SKM-1 treated with dmso at 0.1 percent for 144 hours (cell line): ENCODE results near the gene NISCH.

Experiments
- DNase-seq: peaks from one replicate; lab custom pipeline; 2025; ENCODE audit not compliant: unreplicated experiment; lab: John Stamatoyannopoulos, UW

NISCH gene

GRCh38 chr3:52435246-52436101 lies 19.9 kb upstream of the NISCH start:
- no peak for DNase-seq

DNA sequence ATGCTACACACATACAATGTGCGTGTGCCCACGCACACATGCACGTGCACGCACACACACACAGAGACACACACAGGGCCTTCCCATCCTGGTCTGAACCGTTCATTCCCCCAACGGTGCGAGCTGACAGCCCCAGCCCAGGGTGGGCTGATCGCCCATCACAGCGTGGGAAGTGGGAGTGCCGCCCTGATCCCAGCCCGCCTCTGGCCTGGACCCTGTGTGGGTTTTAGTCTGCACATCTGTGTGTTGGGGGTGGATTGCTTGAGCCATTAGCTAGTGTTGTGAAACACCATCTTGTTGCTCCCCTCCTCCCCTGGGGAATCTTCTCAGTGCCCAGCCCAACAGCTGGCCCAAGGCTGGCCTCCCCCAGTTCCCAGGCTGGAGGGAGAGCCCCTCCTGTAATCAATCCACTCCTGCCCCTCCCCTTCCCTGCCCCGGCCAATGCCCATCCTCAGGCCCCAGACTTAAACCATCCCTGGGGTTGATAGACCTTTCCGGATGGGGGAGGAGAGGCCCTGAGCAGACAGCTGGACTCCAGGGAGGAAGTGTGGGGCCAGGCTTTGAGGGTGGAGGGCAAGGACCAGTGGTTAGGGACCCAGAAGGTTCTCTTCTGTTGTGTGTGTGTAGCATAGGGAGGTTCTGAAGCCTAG lies 18.8 kb upstream of the NISCH start:
- DNase-seq, result peak; percentile 75

- no peak for DNase-seq
These were observed 17.9 kb upstream of the NISCH start for GRCh38 chr3:52437326-52438103.

GRCh38 chr3:52438104-52438376 lies 17.4 kb upstream of the NISCH start:
- DNase-seq, result no peak

DNA sequence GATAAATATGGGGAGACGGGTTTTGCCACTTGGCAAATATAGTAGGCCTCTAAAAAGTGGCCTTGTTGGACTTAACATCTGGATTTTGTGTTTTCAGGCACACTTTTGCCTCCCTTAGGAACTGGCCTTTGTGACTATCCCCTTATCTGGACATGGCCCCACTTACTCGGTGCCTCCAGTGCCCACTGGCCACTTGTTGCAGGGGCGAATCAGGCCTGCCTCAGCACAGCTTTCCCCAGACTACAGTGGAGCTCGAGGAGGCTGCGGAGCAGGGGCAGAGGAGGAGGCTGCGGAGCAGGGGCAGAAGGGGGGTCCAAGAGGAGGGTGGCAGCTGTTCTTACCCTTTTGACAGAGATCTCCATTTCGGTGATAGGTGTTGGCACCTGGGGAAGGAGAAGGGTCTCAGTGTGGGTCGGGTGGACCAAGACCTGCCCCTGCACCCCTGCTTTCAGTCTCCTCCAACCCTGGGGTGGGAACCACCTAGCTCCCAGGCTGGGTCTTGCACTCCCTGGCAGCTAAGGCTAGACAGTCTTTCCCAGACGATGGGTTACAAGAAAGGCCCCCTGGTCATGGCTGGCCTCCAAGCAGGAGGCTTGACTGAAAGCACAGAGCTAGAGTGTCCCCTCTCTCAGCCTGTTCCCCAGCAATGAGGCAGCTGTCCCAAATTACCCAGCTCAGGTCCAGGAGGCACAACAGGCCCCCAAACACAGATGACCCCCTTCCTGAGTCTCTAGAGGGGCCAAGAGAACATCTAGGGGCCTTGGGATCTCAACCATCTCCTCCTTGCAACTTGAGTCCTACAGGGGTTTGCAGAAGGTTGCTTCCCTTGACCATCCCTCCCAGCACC lies 16.6 kb upstream of the NISCH start:
- no peak for DNase-seq

- DNase-seq, result no peak
These were observed 15.8 kb upstream of the NISCH start for GRCh38 chr3:52439426-52440248.

DNA sequence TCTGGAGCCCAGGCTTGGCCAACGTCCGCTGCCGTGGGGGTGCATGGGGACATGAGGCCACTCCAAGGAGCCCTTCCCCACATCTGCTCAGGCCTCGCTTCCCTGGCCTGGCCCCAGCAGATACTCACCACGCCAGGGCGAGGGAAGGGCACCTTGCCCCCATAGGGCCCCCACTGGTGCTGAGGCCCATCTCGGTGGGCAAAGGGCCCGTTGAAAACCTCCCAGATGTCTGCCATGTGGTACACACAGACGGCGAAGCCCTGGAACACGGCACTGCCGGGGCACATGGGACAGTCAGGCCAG lies 15.2 kb upstream of the NISCH start:
- DNase-seq, result no peak

- DNase-seq, result no peak
These were observed 14.7 kb upstream of the NISCH start for GRCh38 chr3:52440671-52441070.

GRCh38 chr3:52441091-52441771 lies 14.2 kb upstream of the NISCH start:
- no peak for DNase-seq

GRCh38 chr3:52441772-52442332 lies 13.6 kb upstream of the NISCH start:
- DNase-seq, result no peak

GRCh38 chr3:52442409-52443267 lies 12.8 kb upstream of the NISCH start:
- no peak for DNase-seq

DNA sequence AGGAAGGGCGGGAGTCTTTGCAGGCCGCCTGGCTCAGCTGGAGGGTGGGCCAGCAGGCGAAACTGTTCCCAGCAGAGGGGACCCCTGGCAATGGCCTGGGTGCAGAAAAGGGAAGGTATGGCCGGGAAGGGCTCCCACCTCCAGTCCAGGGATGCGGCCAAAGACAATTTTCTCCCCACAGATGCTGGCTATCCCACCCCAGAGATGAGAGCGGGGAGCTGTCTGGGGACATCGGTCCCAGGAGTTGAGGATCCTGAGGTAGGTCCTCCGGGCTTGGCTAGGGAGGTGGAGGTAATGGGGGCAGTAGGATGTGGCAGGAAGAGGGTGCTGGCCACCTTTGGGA lies 12.2 kb upstream of the NISCH start:
- DNase-seq, result no peak

DNA sequence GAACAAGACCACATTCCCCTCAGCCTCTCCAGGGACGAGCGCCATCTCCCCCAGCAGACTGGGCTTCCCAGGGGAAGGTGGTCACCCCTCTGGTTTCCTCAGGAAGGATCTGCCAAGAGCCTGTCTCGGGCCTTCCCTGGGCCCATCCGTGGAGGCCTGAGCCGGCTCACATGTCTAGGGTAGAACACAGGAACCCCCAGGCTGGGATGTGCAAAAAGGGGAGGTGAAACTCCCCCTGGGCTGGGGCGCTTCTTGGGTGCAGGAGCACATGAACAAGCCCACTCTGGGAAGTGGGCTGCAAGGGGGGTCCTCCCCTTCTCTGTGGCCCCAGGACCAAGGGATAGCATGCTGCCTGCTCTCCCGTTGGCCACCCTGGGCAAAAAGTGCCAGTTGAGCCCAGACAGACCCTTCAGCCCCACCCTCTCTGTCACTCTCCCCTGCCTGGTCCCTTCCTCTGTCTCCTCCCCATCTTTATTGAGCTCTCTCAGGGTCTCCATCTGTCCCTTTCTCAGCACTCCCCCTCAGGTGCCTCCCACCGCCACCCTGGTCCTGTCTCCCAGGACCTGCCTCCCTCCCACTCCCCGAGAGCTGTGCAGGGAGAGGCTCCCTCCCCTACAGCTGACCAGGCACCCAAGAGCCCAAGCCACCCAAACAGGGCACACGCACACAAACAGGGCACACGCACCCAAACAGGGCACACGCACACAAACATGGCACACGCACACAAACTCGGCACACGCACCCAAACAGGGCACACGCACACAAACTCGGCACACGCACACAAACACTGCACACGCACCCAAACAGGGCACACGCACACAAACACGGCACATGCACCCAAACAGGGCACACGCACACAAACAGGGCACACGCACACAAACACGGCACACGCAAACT lies 11.4 kb upstream of the NISCH start:
- DNase-seq, result no peak

GRCh38 chr3:52444860-52445793 lies 10.3 kb upstream of the NISCH start, which contains the start of gene SEMA3G:
TSS of gene SEMA3G (minus strand) at chr3:52445103. CDS start at chr3:52445027, 76 bp downstream.
- DNase-seq, result peak; percentile 74

DNA sequence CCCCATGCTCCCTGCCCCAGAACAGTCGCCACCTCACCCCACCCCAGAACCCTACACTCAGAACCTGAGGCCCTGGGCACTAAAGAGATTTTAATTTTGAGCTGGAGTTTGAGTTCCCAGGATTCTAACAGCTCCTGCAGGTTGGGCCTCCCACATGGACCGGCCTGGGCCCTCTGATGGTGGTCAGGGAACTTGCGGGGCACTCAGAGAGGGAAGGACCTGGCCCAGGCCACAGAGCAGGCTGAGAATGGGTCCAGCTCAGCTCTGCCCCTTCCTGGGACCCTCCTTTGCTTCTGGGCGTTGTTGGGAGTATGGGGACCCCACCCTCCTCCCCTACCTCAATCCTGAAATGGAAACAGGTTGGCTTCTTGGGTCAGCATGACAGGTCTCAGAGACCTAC lies 9.4 kb upstream of the NISCH start:
- DNase-seq, result no peak
